ENCODE results near the gene MORC3.

DNA sequence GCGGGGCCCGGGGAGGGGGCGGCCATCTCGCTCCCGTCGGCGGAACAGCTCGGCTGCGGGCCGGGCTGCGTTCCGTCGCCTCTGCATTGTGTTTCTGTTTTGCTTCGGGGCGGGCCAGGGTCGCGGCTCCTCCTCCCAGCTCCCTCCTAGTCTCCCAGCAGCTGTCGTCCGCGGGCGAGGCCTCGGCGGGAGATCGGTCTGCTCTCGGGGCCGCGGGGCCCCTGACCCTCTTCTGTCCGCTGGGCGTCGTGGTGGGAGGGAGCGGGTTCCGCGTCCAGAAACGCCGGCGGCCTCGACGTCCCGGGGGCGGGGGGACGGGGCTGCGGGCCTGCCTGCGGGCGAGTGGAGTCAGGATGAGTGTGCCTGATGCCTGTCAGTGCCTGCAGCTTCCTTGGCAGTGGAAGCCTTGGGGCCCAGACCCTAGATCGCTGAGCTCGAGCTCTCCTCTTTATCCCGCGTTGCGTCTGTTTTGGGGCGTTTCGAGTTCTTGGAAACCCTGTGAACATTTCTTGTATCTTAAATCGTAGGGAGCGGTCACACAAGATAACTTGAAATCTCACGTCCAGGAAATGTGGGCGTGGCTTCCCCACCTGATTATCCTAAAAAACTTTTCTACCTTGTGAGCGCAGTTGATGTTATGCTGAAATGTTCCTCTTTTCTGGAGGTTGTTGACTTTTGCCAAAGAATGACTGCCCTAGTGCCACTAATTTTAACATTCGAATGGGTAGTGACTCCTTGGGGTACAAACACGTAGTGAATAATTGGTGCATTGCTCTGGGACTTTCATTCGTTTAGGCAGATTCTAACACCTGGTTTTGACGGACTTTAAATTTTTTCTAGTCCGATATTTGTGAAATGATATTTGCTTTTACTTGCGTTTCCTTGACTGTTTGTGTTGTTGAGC lies 676 bp downstream of the MORC3 start:
- TF ChIP-seq, protein P1, sequence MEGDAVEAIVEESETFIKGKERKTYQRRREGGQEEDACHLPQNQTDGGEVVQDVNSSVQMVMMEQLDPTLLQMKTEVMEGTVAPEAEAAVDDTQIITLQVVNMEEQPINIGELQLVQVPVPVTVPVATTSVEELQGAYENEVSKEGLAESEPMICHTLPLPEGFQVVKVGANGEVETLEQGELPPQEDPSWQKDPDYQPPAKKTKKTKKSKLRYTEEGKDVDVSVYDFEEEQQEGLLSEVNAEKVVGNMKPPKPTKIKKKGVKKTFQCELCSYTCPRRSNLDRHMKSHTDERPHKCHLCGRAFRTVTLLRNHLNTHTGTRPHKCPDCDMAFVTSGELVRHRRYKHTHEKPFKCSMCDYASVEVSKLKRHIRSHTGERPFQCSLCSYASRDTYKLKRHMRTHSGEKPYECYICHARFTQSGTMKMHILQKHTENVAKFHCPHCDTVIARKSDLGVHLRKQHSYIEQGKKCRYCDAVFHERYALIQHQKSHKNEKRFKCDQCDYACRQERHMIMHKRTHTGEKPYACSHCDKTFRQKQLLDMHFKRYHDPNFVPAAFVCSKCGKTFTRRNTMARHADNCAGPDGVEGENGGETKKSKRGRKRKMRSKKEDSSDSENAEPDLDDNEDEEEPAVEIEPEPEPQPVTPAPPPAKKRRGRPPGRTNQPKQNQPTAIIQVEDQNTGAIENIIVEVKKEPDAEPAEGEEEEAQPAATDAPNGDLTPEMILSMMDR (IDR thresholded peaks at IDR 0.05), result no peak
- TF ChIP-seq EZH2 (IDR thresholded peaks at IDR 0.05; ENCODE audit: borderline replicate concordance, insufficient read depth, low read depth, low read length, poor library complexity, severe bottlenecking), result no peak

Data from B cell (primary cell).